Measurements from ENCODE around the gene USP24.
"Not testable (repeated sequence)": the region's sequence is repeated elsewhere in the genome, so short reads cannot be mapped to it uniquely, and the experiment has no call there.

USP24 gene

GRCh38 chr1:55195521-55196233 lies 19.5 kb downstream of the USP24 start:
- no peak for DNase-seq

- no peak for DNase-seq
Measured at GRCh38 chr1:55194851-55195250, 20.3 kb downstream of the USP24 start.

GRCh38 chr1:55192093-55192492 lies 23.1 kb downstream of the USP24 start:
- DNase-seq: no peak

GRCh38 chr1:55191219-55191952 lies 23.8 kb downstream of the USP24 start:
- DNase-seq: not testable (repeated sequence)

GRCh38 chr1:55190109-55190508 lies 25.1 kb downstream of the USP24 start:
- no peak for DNase-seq

GRCh38 chr1:55188909-55189308 lies 26.3 kb downstream of the USP24 start:
- no peak for DNase-seq

- no peak for DNase-seq
Measured at GRCh38 chr1:55185832-55186231, 29.3 kb downstream of the USP24 start.

- no peak for DNase-seq
Measured at GRCh38 chr1:55184859-55185258, 30.3 kb downstream of the USP24 start.

- DNase-seq: no peak
Measured at GRCh38 chr1:55181666-55182065, 33.5 kb downstream of the USP24 start.

GRCh38 chr1:55180075-55180670 lies 35.0 kb downstream of the USP24 start:
- no peak for DNase-seq

- no peak for DNase-seq
Measured at GRCh38 chr1:55179177-55179835, 35.9 kb downstream of the USP24 start.

- DNase-seq: no peak
Measured at GRCh38 chr1:55172687-55173086, 42.5 kb downstream of the USP24 start.

- no peak for DNase-seq
Measured at GRCh38 chr1:55172272-55172671, 42.9 kb downstream of the USP24 start.

- DNase-seq: no peak
Measured at GRCh38 chr1:55171694-55172093, 43.5 kb downstream of the USP24 start.

- no peak for DNase-seq
Measured at GRCh38 chr1:55170426-55170825, 44.7 kb downstream of the USP24 start.

- DNase-seq: no peak
Measured at GRCh38 chr1:55169126-55169525, 46.0 kb downstream of the USP24 start.

GRCh38 chr1:55168353-55168752 lies 46.8 kb downstream of the USP24 start:
- DNase-seq: no peak

GRCh38 chr1:55167224-55167871 lies 47.8 kb downstream of the USP24 start:
- no peak for DNase-seq

GRCh38 chr1:55164906-55165305 lies 50.3 kb downstream of the USP24 start:
- no peak for DNase-seq

GRCh38 chr1:55159571-55159970 lies 55.6 kb downstream of the USP24 start:
- no peak for DNase-seq

- DNase-seq: no peak
Measured at GRCh38 chr1:55156608-55157007, 58.6 kb downstream of the USP24 start.

GRCh38 chr1:55156093-55156492 lies 59.1 kb downstream of the USP24 start:
- DNase-seq: no peak

GRCh38 chr1:55155522-55155921 lies 59.6 kb downstream of the USP24 start:
- no peak for DNase-seq
